GM10248 (cell line): Measurements from ENCODE around the gene SPIRE1.

ENCODE experiments used
- CTCF ChIA-PET: fragments of 300-600 bp; sonication (Branson Sonifier 250); formaldehyde crosslinking; extraction: SDS; loops from one replicate; lab custom pipeline; 2021; ENCODE audit warnings: antibody characterized with exemption; lab: Yijun Ruan, JAX
- POLR2A ChIA-PET: fragments of 350-650 bp; sonication (Branson Sonifier 250); formaldehyde crosslinking; extraction: SDS; loops from one replicate; lab custom pipeline; 2020; ENCODE audit warnings: antibody characterized with exemption; lab: Yijun Ruan, JAX
- DNase-seq: peaks from one replicate; pipeline ENCODE4 v3.0.0; 2012; ENCODE audit errors: extremely low spot score
- CTCF ChIP-seq: IDR thresholded peaks from 2 replicates; pipeline ENCODE4 v1.5.1; 2012; ENCODE audit warnings: mild to moderate bottlenecking, low read depth; ENCODE audit errors: extremely low read depth, missing control alignments, control extremely low read depth

SPIRE1 gene

GRCh38 chr18:12694032-12694431, 36.1 kb upstream of the SPIRE1 start:
- ChIA-PET POLR2A (no interaction called here), CTCF (interaction anchor here (0.8 to 1.3 kb wide), 3 partner anchors 21 to 303 kb away, joined by 3 read pairs; no protein-coding TSS in a partner anchor)
- no peak for TF ChIP-seq CTCF
- no peak for DNase-seq

- CTCF ChIA-PET = interaction anchor here (1.5 kb wide), 1 partner anchor 38 kb away, joined by 4 read pairs; no protein-coding TSS in a partner anchor
- POLR2A ChIA-PET = no interaction called here
- TF ChIP-seq CTCF = no peak
- no peak for DNase-seq
Observed at GRCh38 chr18:12692206-12692605, 34.3 kb upstream of the SPIRE1 start.

GRCh38 chr18:12689256-12689850, 31.4 kb upstream of the SPIRE1 start:
- ChIA-PET CTCF (no interaction called here), POLR2A (no interaction called here)
- DNase-seq = no peak
- TF ChIP-seq CTCF = no peak

GRCh38 chr18:12686100-12686499, 28.2 kb upstream of the SPIRE1 start:
- no peak for TF ChIP-seq CTCF
- ChIA-PET POLR2A (no interaction called here), CTCF (interaction anchor here (1.7 kb wide), 1 partner anchor 9 kb away, joined by 6 read pairs; no protein-coding TSS in a partner anchor)
- no peak for DNase-seq

- no peak for TF ChIP-seq CTCF
- POLR2A ChIA-PET = no interaction called here
- CTCF ChIA-PET = interaction anchor here (0.9 to 1.7 kb wide), 3 partner anchors 9 to 20 kb away, joined by 3 to 5 read pairs (median 3); no protein-coding TSS in a partner anchor
- DNase-seq = no peak
Observed at GRCh38 chr18:12679183-12679786, 21.4 kb upstream of the SPIRE1 start.

- no peak for TF ChIP-seq CTCF
Observed at GRCh38 chr18:12668041-12668440, 10.1 kb upstream of the SPIRE1 start.

More at GRCh38 chr18:12668041-12668440, 10.1 kb upstream of the SPIRE1 start:
- no peak for DNase-seq
- POLR2A ChIA-PET = no interaction called here
- CTCF ChIA-PET = interaction anchor here (11.5 kb wide), 1 partner anchor 275 kb away, joined by 121 read pairs; no protein-coding TSS in a partner anchor
